Erythroblast (primary cell): Measurements from ENCODE around the gene UBXN1.

Experiments used
- GATA1 ChIP-seq: IDR thresholded peaks from 2 replicates; pipeline ENCODE4 v1.6.1; 2011; ENCODE audit warnings: low read depth, mild to moderate bottlenecking, control low read depth, low read length, moderate library complexity
- POLR2A ChIP-seq: IDR thresholded peaks from 2 replicates; pipeline ENCODE4 v1.6.1; 2011; ENCODE audit warnings: mild to moderate bottlenecking, low read length

DNA sequence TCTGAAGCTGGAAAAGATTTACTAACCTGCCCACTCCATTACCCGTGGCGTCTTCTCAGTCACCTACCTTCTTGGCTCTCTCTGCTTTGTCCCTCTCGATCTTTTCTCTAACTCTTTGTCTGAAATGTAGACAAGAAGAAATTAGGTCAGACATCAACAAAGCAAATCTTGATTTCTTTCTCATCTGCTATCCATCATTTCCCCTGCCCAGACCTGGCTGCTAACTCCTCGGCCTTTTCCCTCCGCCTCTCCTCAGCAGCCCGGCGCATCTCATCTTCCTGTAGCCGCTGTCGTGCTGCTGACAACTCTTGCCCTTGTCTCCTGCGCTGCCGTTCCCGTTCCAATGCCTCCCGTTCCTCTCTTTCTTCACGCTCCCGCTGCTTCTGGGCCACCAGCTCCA is 1.2 kb downstream of the UBXN1 start:
- TF ChIP-seq POLR2A: no peak
- TF ChIP-seq GATA1: no peak
